ENCODE measurements around the gene FNBP1L.

FNBP1L gene

GRCh38 chr1:93414749-93415148, 33.2 kb upstream of the FNBP1L start:
- Histone ChIP-seq H3K9ac (ENCODE audit: low read length) (no peak overlapping the region), H3K36me3 (ENCODE audit: control insufficient read depth in 1 of 2, insufficient read depth in 2 of 2, low read length in 2 of 2) (no peaks in the 10 kb centered on the region), H3K79me2 (ENCODE audit: control insufficient read depth, insufficient read depth, low read length, poor library complexity) (no peaks in the 10 kb centered on the region), H3K14ac (ENCODE audit: low read length) (no peak overlapping the region), H2BK5ac (ENCODE audit: low read depth, low read length, poor library complexity) (no peak overlapping the region), H3K27ac (ENCODE audit: low read depth, low read length) (no peak overlapping the region), H2AK5ac (ENCODE audit: low read length) (no peak overlapping the region), H3K4me1 (ENCODE audit: control insufficient read depth in 1 of 2, insufficient read depth in 2 of 2, low read length in 2 of 2) (no peaks in the 10 kb centered on the region), H3K4me2 (ENCODE audit: low read length) (no peak overlapping the region), H4K91ac (ENCODE audit: low read depth, low read length) (no peak overlapping the region), H2BK12ac (ENCODE audit: low read length) (no peak overlapping the region), H3K23ac (ENCODE audit: low read length) (no peak overlapping the region), H3K4ac (ENCODE audit: low read depth, low read length) (no peak overlapping the region), H3K18ac (ENCODE audit: low read length) (no peak overlapping the region), H3K79me1 (ENCODE audit: low read length) (no peaks in the 10 kb centered on the region), H4K12ac (ENCODE audit: low read depth, low read length) (no peak overlapping the region), H4K8ac (ENCODE audit: low read depth, low read length) (no peak overlapping the region), H2AFZ (ENCODE audit: insufficient read depth, low read length, poor library complexity) (no peak overlapping the region), H2BK120ac (ENCODE audit: insufficient read depth, low read length, poor library complexity) (no peak overlapping the region), H3K9me3 (ENCODE audit: insufficient read depth, low read depth, low read length) (no peaks in the 10 kb centered on the region), H3K4me3 (ENCODE audit: low read depth, low read length) (no peak overlapping the region), H3K27me3 (ENCODE audit: insufficient read depth, low read length) (no peaks in the 10 kb centered on the region)
- no CpG with 5 or more reads among the region's 3 CpGs for WGBS (ENCODE audit: extremely low coverage, insufficient coverage, insufficient read length)
- no peak for DNase-seq

GRCh38 chr1:93415296-93415695, 32.6 kb upstream of the FNBP1L start:
- H3K18ac ChIP-seq (ENCODE audit: low read length), result no peak overlapping the region
- no peaks in the 10 kb centered on the region for H3K36me3 ChIP-seq (ENCODE audit: control insufficient read depth in 1 of 2, insufficient read depth in 2 of 2, low read length in 2 of 2)
- no peak overlapping the region for H4K91ac ChIP-seq (ENCODE audit: low read depth, low read length)
- H3K14ac ChIP-seq (ENCODE audit: low read length), result no peak overlapping the region
- H3K27ac ChIP-seq (ENCODE audit: low read depth, low read length), result no peak overlapping the region
- no peak overlapping the region for H2BK120ac ChIP-seq (ENCODE audit: insufficient read depth, low read length, poor library complexity)
- H3K4me1 ChIP-seq (ENCODE audit: control insufficient read depth in 1 of 2, insufficient read depth in 2 of 2, low read length in 2 of 2), result no peaks in the 10 kb centered on the region
- no peak for DNase-seq
- H3K9ac ChIP-seq (ENCODE audit: low read length), result no peak overlapping the region
- H2AFZ ChIP-seq (ENCODE audit: insufficient read depth, low read length, poor library complexity), result no peak overlapping the region
- no peak overlapping the region for H2BK12ac ChIP-seq (ENCODE audit: low read length)
- H3K4me3 ChIP-seq (ENCODE audit: low read depth, low read length), result no peak overlapping the region
- H3K4me2 ChIP-seq (ENCODE audit: low read length), result no peak overlapping the region
- no peak overlapping the region for H4K12ac ChIP-seq (ENCODE audit: low read depth, low read length)
- no peak overlapping the region for H3K23ac ChIP-seq (ENCODE audit: low read length)
- H3K79me2 ChIP-seq (ENCODE audit: control insufficient read depth, insufficient read depth, low read length, poor library complexity), result no peaks in the 10 kb centered on the region
- no peak overlapping the region for H3K4ac ChIP-seq (ENCODE audit: low read depth, low read length)
- no peaks in the 10 kb centered on the region for H3K9me3 ChIP-seq (ENCODE audit: insufficient read depth, low read depth, low read length)
- H2AK5ac ChIP-seq (ENCODE audit: low read length), result no peak overlapping the region
- no peaks in the 10 kb centered on the region for H3K79me1 ChIP-seq (ENCODE audit: low read length)
- H3K27me3 ChIP-seq (ENCODE audit: insufficient read depth, low read length), result no peaks in the 10 kb centered on the region
- no peak overlapping the region for H2BK5ac ChIP-seq (ENCODE audit: low read depth, low read length, poor library complexity)
- no peak overlapping the region for H4K8ac ChIP-seq (ENCODE audit: low read depth, low read length)
- no CpG with 5 or more reads among the region's 3 CpGs for WGBS (ENCODE audit: extremely low coverage, insufficient coverage, insufficient read length)

- Histone ChIP-seq H3K4me3 (ENCODE audit: low read depth, low read length) (no peak overlapping the region), H3K18ac (ENCODE audit: low read length) (no peak overlapping the region), H3K9me3 (ENCODE audit: insufficient read depth, low read depth, low read length) (no peaks in the 10 kb centered on the region), H3K4me1 (ENCODE audit: control insufficient read depth in 1 of 2, insufficient read depth in 2 of 2, low read length in 2 of 2) (no peaks in the 10 kb centered on the region), H2BK12ac (ENCODE audit: low read length) (no peak overlapping the region), H2BK5ac (ENCODE audit: low read depth, low read length, poor library complexity) (no peak overlapping the region), H4K91ac (ENCODE audit: low read depth, low read length) (no peak overlapping the region), H3K9ac (ENCODE audit: low read length) (no peak overlapping the region), H3K27me3 (ENCODE audit: insufficient read depth, low read length) (no peaks in the 10 kb centered on the region), H2AK5ac (ENCODE audit: low read length) (no peak overlapping the region), H3K14ac (ENCODE audit: low read length) (no peak overlapping the region), H3K23ac (ENCODE audit: low read length) (no peak overlapping the region), H3K4ac (ENCODE audit: low read depth, low read length) (no peak overlapping the region), H2AFZ (ENCODE audit: insufficient read depth, low read length, poor library complexity) (no peak overlapping the region), H3K79me2 (ENCODE audit: control insufficient read depth, insufficient read depth, low read length, poor library complexity) (no peaks in the 10 kb centered on the region), H3K4me2 (ENCODE audit: low read length) (no peak overlapping the region), H4K8ac (ENCODE audit: low read depth, low read length) (no peak overlapping the region), H2BK120ac (ENCODE audit: insufficient read depth, low read length, poor library complexity) (no peak overlapping the region), H4K12ac (ENCODE audit: low read depth, low read length) (no peak overlapping the region), H3K79me1 (ENCODE audit: low read length) (no peaks in the 10 kb centered on the region), H3K36me3 (ENCODE audit: control insufficient read depth in 1 of 2, insufficient read depth in 2 of 2, low read length in 2 of 2) (no peaks in the 10 kb centered on the region), H3K27ac (ENCODE audit: low read depth, low read length) (no peak overlapping the region)
- DNase-seq, result no peak
- no CpG with 5 or more reads among the region's 2 CpGs for WGBS (ENCODE audit: extremely low coverage, insufficient coverage, insufficient read length)
These were observed 31.7 kb upstream of the FNBP1L start for GRCh38 chr1:93416183-93416582.

- no peaks in the 10 kb centered on the region for H3K4me1 ChIP-seq (ENCODE audit: control insufficient read depth in 1 of 2, insufficient read depth in 2 of 2, low read length in 2 of 2)
- no peak overlapping the region for H3K4me2 ChIP-seq (ENCODE audit: low read length)
- H3K9ac ChIP-seq (ENCODE audit: low read length), result no peak overlapping the region
- no peak overlapping the region for H3K4ac ChIP-seq (ENCODE audit: low read depth, low read length)
- no peak overlapping the region for H4K91ac ChIP-seq (ENCODE audit: low read depth, low read length)
- H3K18ac ChIP-seq (ENCODE audit: low read length), result no peak overlapping the region
- no CpG with 5 or more reads among the region's 2 CpGs for WGBS (ENCODE audit: extremely low coverage, insufficient coverage, insufficient read length)
- H4K12ac ChIP-seq (ENCODE audit: low read depth, low read length), result no peak overlapping the region
- no peaks in the 10 kb centered on the region for H3K27me3 ChIP-seq (ENCODE audit: insufficient read depth, low read length)
- H2BK12ac ChIP-seq (ENCODE audit: low read length), result no peak overlapping the region
- no peak for DNase-seq
- no peaks in the 10 kb centered on the region for H3K36me3 ChIP-seq (ENCODE audit: control insufficient read depth in 1 of 2, insufficient read depth in 2 of 2, low read length in 2 of 2)
- no peak overlapping the region for H3K14ac ChIP-seq (ENCODE audit: low read length)
- no peak overlapping the region for H2BK5ac ChIP-seq (ENCODE audit: low read depth, low read length, poor library complexity)
- no peak overlapping the region for H3K27ac ChIP-seq (ENCODE audit: low read depth, low read length)
- H4K8ac ChIP-seq (ENCODE audit: low read depth, low read length), result no peak overlapping the region
- no peaks in the 10 kb centered on the region for H3K9me3 ChIP-seq (ENCODE audit: insufficient read depth, low read depth, low read length)
- no peak overlapping the region for H3K23ac ChIP-seq (ENCODE audit: low read length)
- no peaks in the 10 kb centered on the region for H3K79me2 ChIP-seq (ENCODE audit: control insufficient read depth, insufficient read depth, low read length, poor library complexity)
- H2AFZ ChIP-seq (ENCODE audit: insufficient read depth, low read length, poor library complexity), result no peak overlapping the region
- H3K79me1 ChIP-seq (ENCODE audit: low read length), result no peaks in the 10 kb centered on the region
- H2BK120ac ChIP-seq (ENCODE audit: insufficient read depth, low read length, poor library complexity), result no peak overlapping the region
- H2AK5ac ChIP-seq (ENCODE audit: low read length), result no peak overlapping the region
- H3K4me3 ChIP-seq (ENCODE audit: low read depth, low read length), result peak overlapping the region; percentile 28
These were observed 28.6 kb upstream of the FNBP1L start for GRCh38 chr1:93419344-93419743.

Measured in trophoblast cell (in vitro differentiated cells and primary cell).